Measurements from ENCODE around the gene CACNA2D3. TPM values are rescaled to one million over a fixed set of nuclear protein-coding genes. Genes with fewer than 3 reads are reported as not detected.

CACNA2D3 gene
- total RNA-seq, 1 donor from 2014 or later, result not detected

GRCh38 chr3:54557538-54558428 is 435.4 kb downstream of the CACNA2D3 start:
- H3K27ac Mint-ChIP-seq (ENCODE audit: unreplicated experiment), result no peak overlapping the region
- no peaks in the 10 kb centered on the region for H3K9me3 Mint-ChIP-seq (ENCODE audit: low read depth)
- H3K27me3 Mint-ChIP-seq (ENCODE audit: low read depth), result no peaks in the 10 kb centered on the region
- H3K36me3 Mint-ChIP-seq (ENCODE audit: low read depth), result no peaks in the 10 kb centered on the region
- H3K4me1 Mint-ChIP-seq (ENCODE audit: low read depth), result no peaks in the 10 kb centered on the region
- no peak for TF ChIP-seq CTCF (IDR thresholded peaks at IDR 0.05)
- H3K4me3 Mint-ChIP-seq (ENCODE audit: unreplicated experiment), result no peak overlapping the region
- no peak for DNase-seq (ENCODE audit: low spot score)

GRCh38 chr3:54563501-54564200 is 441.3 kb downstream of the CACNA2D3 start:
- Mint-ChIP-seq H3K27me3 (ENCODE audit: low read depth) (no peaks in the 10 kb centered on the region), H3K27ac (ENCODE audit: unreplicated experiment) (no peak overlapping the region), H3K4me3 (ENCODE audit: unreplicated experiment) (no peak overlapping the region)

GRCh38 chr3:54564374-54564925 is 442.1 kb downstream of the CACNA2D3 start:
- H3K9me3 Mint-ChIP-seq (ENCODE audit: low read depth), result no peaks in the 10 kb centered on the region
- no peak for TF ChIP-seq CTCF (IDR thresholded peaks at IDR 0.05)
- no peaks in the 10 kb centered on the region for H3K27me3 Mint-ChIP-seq (ENCODE audit: low read depth)
- H3K27ac Mint-ChIP-seq (ENCODE audit: unreplicated experiment), result no peak overlapping the region
- H3K4me3 Mint-ChIP-seq (ENCODE audit: unreplicated experiment), result no peak overlapping the region
- no peaks in the 10 kb centered on the region for H3K36me3 Mint-ChIP-seq (ENCODE audit: low read depth)
- DNase-seq (ENCODE audit: low spot score), result no peak
- no peaks in the 10 kb centered on the region for H3K4me1 Mint-ChIP-seq (ENCODE audit: low read depth)

More at GRCh38 chr3:54563501-54564200, 441.3 kb downstream of the CACNA2D3 start:
- no peak for DNase-seq (ENCODE audit: low spot score)
- Mint-ChIP-seq H3K4me1 (ENCODE audit: low read depth) (no peaks in the 10 kb centered on the region), H3K9me3 (ENCODE audit: low read depth) (no peaks in the 10 kb centered on the region), H3K36me3 (ENCODE audit: low read depth) (no peaks in the 10 kb centered on the region)
- TF ChIP-seq CTCF (IDR thresholded peaks at IDR 0.05), result no peak

- DNase-seq (ENCODE audit: low spot score), result no peak
- H3K36me3 Mint-ChIP-seq (ENCODE audit: low read depth), result no peaks in the 10 kb centered on the region
- no peaks in the 10 kb centered on the region for H3K27me3 Mint-ChIP-seq (ENCODE audit: low read depth)
- H3K9me3 Mint-ChIP-seq (ENCODE audit: low read depth), result no peaks in the 10 kb centered on the region
- H3K4me3 Mint-ChIP-seq (ENCODE audit: unreplicated experiment), result no peak overlapping the region
- no peaks in the 10 kb centered on the region for H3K4me1 Mint-ChIP-seq (ENCODE audit: low read depth)
- no peak overlapping the region for H3K27ac Mint-ChIP-seq (ENCODE audit: unreplicated experiment)
- TF ChIP-seq CTCF (IDR thresholded peaks at IDR 0.05), result no peak
Measured at GRCh38 chr3:54565956-54566355, 443.6 kb downstream of the CACNA2D3 start.

- no peak overlapping the region for H3K4me3 Mint-ChIP-seq (ENCODE audit: unreplicated experiment)
- H3K27me3 Mint-ChIP-seq (ENCODE audit: low read depth), result no peaks in the 10 kb centered on the region
- TF ChIP-seq CTCF (IDR thresholded peaks at IDR 0.05), result no peak
- no peaks in the 10 kb centered on the region for H3K9me3 Mint-ChIP-seq (ENCODE audit: low read depth)
- H3K27ac Mint-ChIP-seq (ENCODE audit: unreplicated experiment), result no peak overlapping the region
- no peaks in the 10 kb centered on the region for H3K4me1 Mint-ChIP-seq (ENCODE audit: low read depth)
- no peaks in the 10 kb centered on the region for H3K36me3 Mint-ChIP-seq (ENCODE audit: low read depth)
- DNase-seq (ENCODE audit: low spot score), result no peak
Measured at GRCh38 chr3:54567949-54568348, 445.6 kb downstream of the CACNA2D3 start.

Data from chondrocyte (in vitro differentiated cells).